NCI-H69 (cell line): ENCODE data around the gene PRM1.
A peak's percentile ranks its signal among the peaks of the same experiment; 100 is the strongest.

Experiments used
- DNase-seq: peaks from one replicate; lab custom pipeline; 2025; lab: John Stamatoyannopoulos, UW

PRM1 gene

GRCh38 chr16:11273721-11274324 is 7.3 kb downstream of the PRM1 start:
- DNase-seq = no peak

DNA sequence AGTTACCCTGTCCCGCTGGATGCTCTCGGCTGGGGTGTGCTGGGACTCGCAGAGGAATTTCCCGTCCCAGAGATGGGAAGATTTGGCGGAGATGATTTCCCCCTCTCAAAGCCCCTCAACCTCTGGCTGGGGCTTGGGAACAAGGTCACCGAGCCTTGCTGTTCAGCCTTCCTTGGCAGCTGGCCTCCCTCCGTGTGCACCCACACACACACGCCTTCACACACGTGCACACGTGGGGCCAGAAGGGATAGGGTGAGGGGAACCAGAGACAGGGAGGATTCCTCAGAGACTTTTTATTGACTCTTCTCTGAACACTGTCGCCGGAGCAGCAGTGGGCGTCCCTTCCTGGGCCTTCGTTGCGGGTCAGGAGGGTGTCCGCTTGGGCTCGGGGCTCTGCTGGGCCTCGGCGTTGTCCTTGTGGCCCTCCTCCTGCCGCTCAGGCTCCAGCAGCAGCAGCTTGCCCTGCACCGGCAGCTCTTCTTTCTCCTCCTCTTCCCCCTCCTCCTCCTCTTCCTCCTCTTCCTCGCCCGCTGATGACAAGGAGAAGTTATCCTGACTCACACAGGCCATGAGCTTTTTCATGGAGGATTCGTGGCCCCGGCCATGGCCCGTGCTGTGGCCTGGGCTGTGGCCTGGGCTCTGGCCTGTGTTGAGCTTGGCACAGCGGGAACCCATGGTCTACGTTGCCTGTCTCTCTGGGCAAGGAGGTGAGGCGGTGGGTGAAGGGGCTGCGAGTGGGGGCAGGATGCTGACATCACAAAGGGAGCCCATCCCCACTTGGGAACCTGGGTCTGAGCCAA is 8.0 kb downstream of the PRM1 start, which contains the start of gene PRM3:
Gene PRM3, minus strand, starts transcription at position 709 of the 800 bp plus-strand sequence. Its CDS starts 34 bp downstream, at position 675.
- DNase-seq = no peak

- no peak for DNase-seq
Measured at GRCh38 chr16:11272484-11272883, 8.6 kb downstream of the PRM1 start.

DNA sequence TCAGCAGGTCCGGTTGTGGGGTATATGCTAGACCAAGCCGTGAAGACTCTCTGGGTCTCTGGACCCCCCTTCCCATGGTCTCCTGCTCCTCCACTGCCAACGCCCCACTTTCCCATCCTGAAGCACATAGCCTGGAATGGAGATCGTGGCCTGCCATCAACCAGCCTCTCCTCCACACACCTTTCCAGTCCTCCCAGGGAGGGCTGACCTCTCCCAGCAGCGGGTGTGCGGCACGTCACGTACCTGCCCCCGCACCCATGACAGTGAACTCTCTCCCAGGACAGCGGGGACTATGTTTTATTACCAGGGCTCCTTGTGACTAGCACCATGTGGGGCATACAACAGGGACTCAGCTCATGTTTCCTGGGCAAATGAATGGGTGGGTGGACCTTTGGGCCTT is 9.5 kb downstream of the PRM1 start:
- DNase-seq = no peak

- no peak for DNase-seq
Measured at GRCh38 chr16:11270602-11271162, 10.4 kb downstream of the PRM1 start.

DNA sequence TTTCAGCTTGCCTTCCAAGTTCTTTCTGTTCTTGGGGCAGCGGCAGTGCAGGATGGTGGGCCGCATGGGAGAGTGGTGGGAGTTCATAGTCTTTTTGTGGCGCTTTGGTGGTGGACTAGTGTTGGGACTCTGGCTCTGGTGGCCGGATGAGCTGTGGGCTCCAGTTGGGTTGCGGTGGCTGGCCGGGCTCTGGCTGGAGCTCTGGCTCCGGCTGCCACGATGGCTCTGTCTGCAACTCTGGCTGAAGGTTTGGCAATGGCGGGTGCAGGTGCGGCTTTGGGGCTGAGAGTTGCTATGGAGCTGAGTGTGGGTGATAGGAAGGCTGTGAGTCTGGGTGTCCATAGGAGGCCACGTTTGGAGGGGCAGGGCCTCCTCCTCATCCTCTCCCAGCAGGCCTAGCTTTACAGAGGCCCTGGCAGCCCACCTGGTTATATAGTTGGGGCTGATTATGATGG is 12.2 kb downstream of the PRM1 start, which contains the start of gene TNP2:
Gene TNP2, minus strand, starts transcription at position 405 of the 455 bp plus-strand sequence. Its CDS starts 63 bp downstream, at position 342.
- DNase-seq = no peak

GRCh38 chr16:11265124-11265523 is 16.0 kb downstream of the PRM1 start:
- DNase-seq = no peak

- DNase-seq = no peak
Measured at GRCh38 chr16:11264155-11264832, 16.8 kb downstream of the PRM1 start.

- no peak for DNase-seq
Measured at GRCh38 chr16:11263737-11264136, 17.4 kb downstream of the PRM1 start.

DNA sequence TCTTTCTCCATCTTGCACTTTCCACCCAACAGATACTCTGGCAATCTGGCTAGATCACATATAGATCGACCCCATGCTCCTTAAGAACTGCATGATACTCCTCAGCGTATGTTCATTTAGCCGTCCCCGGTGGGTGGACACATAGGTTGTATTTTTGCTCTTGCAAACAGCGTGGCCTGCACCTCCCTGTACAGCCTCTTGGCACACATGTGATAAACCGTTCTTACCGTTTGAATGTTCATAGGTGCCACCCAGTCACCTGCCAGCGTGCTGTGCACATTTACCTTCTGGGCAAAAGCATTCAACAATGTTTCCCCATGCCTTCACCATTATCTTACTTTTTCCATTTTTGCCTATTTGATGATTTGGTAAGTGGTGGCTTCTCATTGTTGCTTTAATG is 18.2 kb downstream of the PRM1 start:
- no peak for DNase-seq

DNA sequence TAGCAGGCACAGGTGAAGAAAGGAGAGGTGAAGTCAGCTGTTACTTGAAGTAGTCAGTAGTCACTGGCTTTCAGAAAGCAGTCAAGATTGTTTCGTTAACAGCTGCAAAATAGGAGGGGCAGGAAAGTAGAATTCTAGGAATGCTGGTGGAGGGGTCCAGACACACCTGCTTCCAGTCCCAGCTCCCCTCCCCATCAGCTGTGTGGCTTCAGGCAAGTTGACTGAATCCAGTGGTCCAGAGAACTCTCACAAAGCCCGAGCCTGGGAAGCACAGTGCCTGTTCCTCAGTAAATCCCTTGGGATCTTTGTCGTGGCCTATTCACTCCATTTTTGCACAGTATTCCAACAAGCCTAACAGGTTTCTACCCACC is 20.5 kb downstream of the PRM1 start:
- DNase-seq = no peak

- no peak for DNase-seq
Measured at GRCh38 chr16:11259655-11260595, 21.2 kb downstream of the PRM1 start.

DNA sequence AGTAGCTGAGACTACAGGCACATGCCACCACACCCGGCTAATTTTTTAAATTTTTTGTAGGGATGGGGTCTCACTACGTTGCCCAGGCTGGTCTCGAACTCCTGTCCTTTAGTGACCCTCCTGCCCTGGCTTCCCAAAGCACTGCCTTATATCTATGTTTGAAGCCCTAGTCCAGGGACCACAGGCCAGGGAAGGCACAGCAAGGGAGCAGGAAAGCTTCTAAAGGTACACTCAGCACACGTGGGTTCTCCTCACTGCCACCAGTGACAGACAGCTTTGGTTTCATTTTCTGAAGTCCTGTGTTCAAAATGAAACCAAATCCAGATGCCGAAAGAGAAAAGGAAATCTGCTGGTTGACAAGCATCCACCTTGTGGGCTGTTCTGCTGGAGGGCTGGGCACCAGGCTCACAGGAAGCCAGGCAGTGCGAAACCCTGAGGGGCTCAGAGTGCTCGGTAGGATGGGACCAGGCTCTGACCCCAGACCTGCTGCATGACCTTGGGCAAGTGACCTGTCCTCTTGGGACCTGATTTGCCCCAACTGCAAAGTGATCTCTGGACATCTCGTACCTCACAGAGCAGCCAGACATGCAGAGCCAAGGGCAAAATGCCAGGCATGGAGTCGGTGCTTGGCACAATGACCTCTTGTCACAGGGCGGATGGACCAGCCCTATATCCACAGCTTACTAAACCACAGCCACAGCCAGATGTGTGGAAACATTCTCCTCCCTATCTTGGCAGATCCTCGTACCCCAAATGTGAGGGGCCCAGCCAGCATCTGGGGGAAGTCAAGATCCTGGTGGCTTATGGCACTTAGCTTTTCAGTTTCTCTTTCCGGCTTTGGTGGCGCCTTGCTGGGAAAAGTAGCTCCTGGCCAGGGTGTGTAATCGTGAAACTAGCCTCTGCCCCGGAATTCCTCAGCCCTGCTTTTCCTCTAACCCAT is 22.3 kb downstream of the PRM1 start:
- no peak for DNase-seq

- DNase-seq = peak; percentile 87
Measured at GRCh38 chr16:11257131-11257938, 23.8 kb downstream of the PRM1 start.

- DNase-seq = peak; percentile 73
Measured at GRCh38 chr16:11256661-11257130, 24.4 kb downstream of the PRM1 start.

GRCh38 chr16:11255737-11256660 is 25.1 kb downstream of the PRM1 start, which contains the start of gene SOCS1:
SOCS1 (minus strand) TSS chr16:11256204; CDS start chr16:11255478, 726 bp downstream.
- peak; percentile 94 for DNase-seq

GRCh38 chr16:11254913-11255736 is 26.0 kb downstream of the PRM1 start:
- DNase-seq = peak; percentile 76
